Trophoblast cell (in vitro differentiated cells and primary cell): ENCODE data around the gene HDAC9.

ENCODE experiments used
- DNase-seq, 2 donors: peaks; one replicate each; pipeline ENCODE4 v3.0.0-alpha.2; 2016
- H2AFZ ChIP-seq: 2 replicates; pipeline ENCODE4 v1.6.1; 2013; ENCODE audit warnings: low read length, moderate library complexity, mild to moderate bottlenecking; ENCODE audit not compliant: insufficient read depth, poor library complexity
- H2AK5ac ChIP-seq: 2 replicates; pipeline ENCODE4 v1.6.1; 2013; ENCODE audit warnings: mild to moderate bottlenecking, low read length
- H2BK120ac ChIP-seq: 2 replicates; pipeline ENCODE4 v1.6.1; 2013; ENCODE audit warnings: low read length, mild to moderate bottlenecking, moderate library complexity; ENCODE audit not compliant: insufficient read depth, poor library complexity
- H2BK12ac ChIP-seq: 2 replicates; pipeline ENCODE4 v1.6.1; 2013; ENCODE audit warnings: mild to moderate bottlenecking, low read length, moderate library complexity
- H2BK5ac ChIP-seq: 2 replicates; pipeline ENCODE4 v1.6.1; 2013; ENCODE audit warnings: low read length, low read depth, moderate library complexity, mild to moderate bottlenecking; ENCODE audit not compliant: poor library complexity
- H3K14ac ChIP-seq: 2 replicates; pipeline ENCODE4 v1.6.1; 2013; ENCODE audit warnings: mild to moderate bottlenecking, low read length
- H3K18ac ChIP-seq: 2 replicates; pipeline ENCODE4 v1.6.1; 2013; ENCODE audit warnings: mild to moderate bottlenecking, low read length
- H3K23ac ChIP-seq: 2 replicates; pipeline ENCODE4 v1.6.1; 2013; ENCODE audit warnings: low read length
- H3K27ac ChIP-seq: 2 replicates; pipeline ENCODE4 v1.5.1; 2013; ENCODE audit warnings: low read depth, mild to moderate bottlenecking, inconsistent platforms, low read length, moderate library complexity
- H3K27me3 ChIP-seq: 2 replicates; pipeline ENCODE4 v1.6.1; 2013; ENCODE audit warnings: inconsistent platforms, mild to moderate bottlenecking, low read length, moderate library complexity; ENCODE audit not compliant: insufficient read depth
- H3K36me3 ChIP-seq, 2 experiments: 1 replicate in 1 of 2; 2 replicates in 1 of 2; pipeline ENCODE4 v1.6.1; 2013; ENCODE audit warnings: low read length in 2 of 2, mild to moderate bottlenecking in 2 of 2, moderate library complexity in 1 of 2; ENCODE audit not compliant: insufficient read depth in 2 of 2, control insufficient read depth in 1 of 2
- H3K4ac ChIP-seq: 2 replicates; pipeline ENCODE4 v1.6.1; 2013; ENCODE audit warnings: low read depth, mild to moderate bottlenecking, low read length, moderate library complexity
- H3K4me1 ChIP-seq, 2 experiments: 1 replicate in 1 of 2; 2 replicates in 1 of 2; pipeline ENCODE4 v1.6.1; 2013; ENCODE audit warnings: low read length in 2 of 2, mild to moderate bottlenecking in 2 of 2, moderate library complexity in 1 of 2; ENCODE audit not compliant: insufficient read depth in 2 of 2, control insufficient read depth in 1 of 2
- H3K4me2 ChIP-seq: 2 replicates; pipeline ENCODE4 v1.6.1; 2013; ENCODE audit warnings: inconsistent platforms, mild to moderate bottlenecking, low read length, moderate library complexity
- H3K4me3 ChIP-seq: 2 replicates; pipeline ENCODE4 v1.5.1; 2013; ENCODE audit warnings: mild to moderate bottlenecking, low read depth, low read length, inconsistent platforms
- H3K79me1 ChIP-seq: one replicate; pipeline ENCODE4 v1.6.1; 2013; ENCODE audit warnings: low read length
- H3K79me2 ChIP-seq: 2 replicates; pipeline ENCODE4 v1.6.1; 2013; ENCODE audit warnings: low read length, mild to moderate bottlenecking; ENCODE audit not compliant: control insufficient read depth, insufficient read depth, poor library complexity
- H3K9ac ChIP-seq: 2 replicates; pipeline ENCODE4 v1.6.1; 2013; ENCODE audit warnings: mild to moderate bottlenecking, low read length
- H3K9me3 ChIP-seq: 2 replicates; pipeline ENCODE4 v1.6.1; 2013; ENCODE audit warnings: low read depth, mild to moderate bottlenecking, control low read depth, inconsistent platforms, low read length; ENCODE audit not compliant: insufficient read depth
- H4K12ac ChIP-seq: 2 replicates; pipeline ENCODE4 v1.6.1; 2013; ENCODE audit warnings: low read depth, mild to moderate bottlenecking, low read length, moderate library complexity
- H4K8ac ChIP-seq: 2 replicates; pipeline ENCODE4 v1.6.1; 2013; ENCODE audit warnings: low read depth, mild to moderate bottlenecking, low read length, moderate library complexity
- H4K91ac ChIP-seq: one replicate; pipeline ENCODE4 v1.6.1; 2013; ENCODE audit warnings: low read depth, mild to moderate bottlenecking, low read length, moderate library complexity
- WGBS: extraction: QIAGEN DNeasy Blood & Tissue Kit; methylation state at CpG from one replicate; pipeline ENCODE4 v1.1.7; 2013; ENCODE audit warnings: missing lambda C conversion rate; ENCODE audit not compliant: insufficient read length, insufficient coverage; ENCODE audit errors: extremely low coverage; 5-methylcytosine and 5-hydroxymethylcytosine counted together

The HDAC9 gene

DNA sequence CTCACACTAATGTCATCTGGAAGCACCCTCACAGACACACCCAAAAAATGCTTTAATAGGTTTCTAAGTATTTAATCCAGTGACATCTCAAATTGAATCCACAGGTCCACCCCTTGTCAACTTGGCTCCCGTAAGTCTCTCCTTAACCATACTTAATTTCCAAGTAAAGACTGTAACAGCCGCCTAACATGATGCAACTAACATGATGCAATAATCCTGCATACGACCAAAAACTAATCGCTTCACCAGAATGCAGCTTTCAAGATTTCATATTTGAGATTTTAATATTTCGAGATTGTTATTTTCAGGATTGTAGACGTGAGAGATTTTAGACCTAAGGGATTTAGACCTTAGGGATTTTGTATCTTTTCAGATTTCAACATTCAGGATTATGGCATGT is 3.7 kb upstream of the HDAC9 start:
- H2AK5ac ChIP-seq, result no peak overlapping the region
- no peak overlapping the region for H3K27ac ChIP-seq

DNA sequence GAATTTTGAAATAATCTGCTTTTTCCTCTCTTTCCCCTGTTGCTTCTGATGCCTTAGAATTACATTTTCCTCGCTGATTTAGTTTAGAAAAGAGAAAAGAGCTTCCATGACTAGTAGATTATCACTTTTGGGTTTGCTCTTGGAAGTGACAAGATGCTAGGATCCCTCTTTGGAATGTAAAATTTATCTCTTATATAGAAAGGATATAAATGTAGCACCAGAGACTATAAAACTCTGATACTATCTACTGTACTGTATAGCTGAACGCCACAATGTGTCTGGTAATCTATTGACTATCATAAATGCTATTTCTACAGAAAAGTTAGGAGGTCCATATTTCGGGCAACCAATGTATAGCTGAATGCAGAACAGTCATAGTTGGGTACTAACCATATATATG is 1.1 kb upstream of the HDAC9 start:
- DNase-seq, result no peak
- Histone ChIP-seq H2BK12ac (no peak overlapping the region), H2BK5ac (no peak overlapping the region), H4K91ac (no peak overlapping the region), H3K18ac (no peak overlapping the region), H3K27me3 (no peaks in the 10 kb centered on the region), H2AK5ac (no peak overlapping the region), H3K9me3 (no peaks in the 10 kb centered on the region), H2AFZ (no peak overlapping the region), H3K4me3 (no peak overlapping the region), H4K8ac (no peak overlapping the region), H3K4me1 (peaks cover 0 to 3% of the 10 kb centered on the region in 2 experiments), H3K27ac (no peak overlapping the region), H3K79me2 (no peaks in the 10 kb centered on the region), H4K12ac (no peak overlapping the region), H3K79me1 (no peaks in the 10 kb centered on the region), H3K36me3 (no peaks in the 10 kb centered on the region), H2BK120ac (no peak overlapping the region), H3K23ac (no peak overlapping the region), H3K14ac (no peak overlapping the region), H3K4me2 (no peak overlapping the region), H3K4ac (no peak overlapping the region), H3K9ac (no peak overlapping the region)
- WGBS, result no CpG with 5 or more reads among the region's 3 CpGs

More for the DNA sequence above, 3.7 kb upstream of the HDAC9 start:
- Histone ChIP-seq H3K18ac (no peak overlapping the region), H3K4ac (no peak overlapping the region), H3K4me1 (peaks cover 0 to 3% of the 10 kb centered on the region in 2 experiments), H3K9ac (no peak overlapping the region), H3K79me2 (no peaks in the 10 kb centered on the region), H3K79me1 (no peaks in the 10 kb centered on the region), H3K14ac (no peak overlapping the region), H3K4me2 (no peak overlapping the region), H3K27me3 (no peaks in the 10 kb centered on the region), H4K12ac (no peak overlapping the region), H2BK12ac (no peak overlapping the region), H3K9me3 (no peaks in the 10 kb centered on the region), H2AFZ (no peak overlapping the region), H3K36me3 (no peaks in the 10 kb centered on the region), H2BK120ac (no peak overlapping the region), H3K4me3 (no peak overlapping the region), H2BK5ac (no peak overlapping the region), H4K8ac (no peak overlapping the region), H4K91ac (no peak overlapping the region), H3K23ac (no peak overlapping the region)
- peak in 1 of 2 donors; percentile 49 for DNase-seq
- WGBS, result no CpG with 5 or more reads among the region's 6 CpGs

DNA sequence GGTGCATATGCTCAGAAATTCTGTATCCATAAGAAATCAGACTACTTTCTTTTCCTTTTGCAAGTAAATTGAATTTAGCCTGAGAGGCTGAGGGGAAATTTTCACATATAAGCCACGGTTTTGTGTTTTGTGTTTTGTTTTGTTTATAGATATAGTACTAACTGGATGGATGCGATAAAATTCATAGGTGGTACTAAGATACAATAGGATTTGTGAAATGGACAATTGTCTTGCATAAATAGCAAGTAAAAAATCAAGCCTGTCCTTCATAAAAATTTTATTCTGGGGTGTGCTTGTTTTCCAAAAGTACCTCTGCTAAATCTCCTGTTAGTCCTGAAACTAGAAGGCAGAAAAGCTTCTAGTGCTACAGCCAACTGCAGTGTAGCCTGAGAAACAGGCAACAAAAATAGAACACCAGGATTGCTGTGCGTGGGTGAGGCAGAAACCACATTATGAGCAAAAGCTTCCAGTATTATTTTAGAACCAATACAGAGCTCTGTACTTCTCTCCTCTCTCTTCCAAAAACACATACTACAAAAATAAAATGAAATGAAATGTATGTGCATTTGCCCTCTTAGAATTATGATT is 634 bp upstream of the HDAC9 start:
- H4K91ac ChIP-seq, result no peak overlapping the region
- no peak for DNase-seq
- no peak overlapping the region for H2AK5ac ChIP-seq
- no peak overlapping the region for H4K8ac ChIP-seq
- no peak overlapping the region for H3K9ac ChIP-seq
- H3K4ac ChIP-seq, result no peak overlapping the region
- no peak overlapping the region for H3K4me2 ChIP-seq
- no peak overlapping the region for H4K12ac ChIP-seq
- H2AFZ ChIP-seq, result no peak overlapping the region
- no peak overlapping the region for H3K23ac ChIP-seq
- H3K27ac ChIP-seq, result no peak overlapping the region
- H3K79me1 ChIP-seq, result no peaks in the 10 kb centered on the region
- WGBS, result no CpG with 5 or more reads among the region's 3 CpGs
- H3K9me3 ChIP-seq, result no peaks in the 10 kb centered on the region
- H3K18ac ChIP-seq, result no peak overlapping the region
- no peaks in the 10 kb centered on the region for H3K36me3 ChIP-seq
- no peak overlapping the region for H3K4me3 ChIP-seq
- H3K14ac ChIP-seq, result no peak overlapping the region
- no peak overlapping the region for H2BK5ac ChIP-seq
- H2BK120ac ChIP-seq, result no peak overlapping the region
- peaks cover 0 to 3% of the 10 kb centered on the region in 2 experiments for H3K4me1 ChIP-seq
- H3K27me3 ChIP-seq, result no peaks in the 10 kb centered on the region
- H2BK12ac ChIP-seq, result no peak overlapping the region
- H3K79me2 ChIP-seq, result no peaks in the 10 kb centered on the region

DNA sequence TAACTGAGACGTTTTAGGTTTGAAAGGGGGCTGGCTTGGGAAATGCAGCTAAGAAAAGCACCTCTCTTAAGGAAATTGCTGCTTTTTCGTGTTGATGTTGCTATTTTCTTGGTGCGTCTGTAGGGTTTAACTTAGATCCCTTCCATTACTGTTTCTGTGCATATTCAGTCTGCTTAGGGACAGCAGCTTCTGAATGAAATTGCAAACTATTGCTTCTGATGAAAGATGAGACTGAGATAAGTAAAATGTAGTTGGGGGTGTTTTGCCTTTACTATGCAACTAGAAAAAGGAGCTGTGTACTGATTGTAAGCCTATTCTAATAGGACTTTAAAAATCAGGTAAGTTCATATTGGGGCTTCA is 772 bp downstream of the HDAC9 start:
- no CpG with 5 or more reads among the region's 3 CpGs for WGBS

More for the DNA sequence above, 772 bp downstream of the HDAC9 start:
- no peak overlapping the region for H3K4me3 ChIP-seq
- no peaks in the 10 kb centered on the region for H3K27me3 ChIP-seq
- H3K4ac ChIP-seq, result no peak overlapping the region
- no peak overlapping the region for H4K12ac ChIP-seq
- no peaks in the 10 kb centered on the region for H3K79me1 ChIP-seq
- no peak overlapping the region for H3K18ac ChIP-seq
- no peaks in the 10 kb centered on the region for H3K79me2 ChIP-seq
- no peak overlapping the region for H2BK5ac ChIP-seq
- H2AK5ac ChIP-seq, result no peak overlapping the region
- no peak overlapping the region for H2BK120ac ChIP-seq
- no peak overlapping the region for H3K27ac ChIP-seq
- no peak overlapping the region for H3K23ac ChIP-seq
- H3K14ac ChIP-seq, result no peak overlapping the region
- H3K9me3 ChIP-seq, result no peaks in the 10 kb centered on the region
- H2AFZ ChIP-seq, result no peak overlapping the region
- H3K4me1 ChIP-seq, result peaks cover 0 to 3% of the 10 kb centered on the region in 2 experiments
- no peak for DNase-seq
- no peak overlapping the region for H4K91ac ChIP-seq
- H2BK12ac ChIP-seq, result no peak overlapping the region
- no peak overlapping the region for H4K8ac ChIP-seq
- H3K36me3 ChIP-seq, result no peaks in the 10 kb centered on the region
- H3K9ac ChIP-seq, result no peak overlapping the region
- peak overlapping the region; percentile 32 for H3K4me2 ChIP-seq
